Rectal smooth muscle tissue (tissue), 1 donor: ENCODE results near the gene SATB1.

Experiments used
- H3K27ac ChIP-seq: one replicate; pipeline ENCODE4 v1.7.0; 2013; ENCODE audit warnings: low read depth, low read length, inconsistent platforms
- H3K27me3 ChIP-seq: one replicate; pipeline ENCODE4 v1.7.0; 2013; ENCODE audit warnings: low read length; ENCODE audit not compliant: control insufficient read depth, insufficient read depth
- H3K36me3 ChIP-seq: one replicate; pipeline ENCODE4 v1.7.0; 2013; ENCODE audit warnings: low read length; ENCODE audit not compliant: control insufficient read depth, insufficient read depth
- H3K4me1 ChIP-seq: one replicate; pipeline ENCODE4 v1.7.0; 2013; ENCODE audit warnings: low read length; ENCODE audit not compliant: control insufficient read depth, insufficient read depth
- H3K4me3 ChIP-seq: one replicate; pipeline ENCODE4 v1.7.0; 2013; ENCODE audit warnings: low read length
- H3K9ac ChIP-seq: one replicate; pipeline ENCODE4 v1.7.0; 2013; ENCODE audit warnings: low read length

SATB1 gene

DNA sequence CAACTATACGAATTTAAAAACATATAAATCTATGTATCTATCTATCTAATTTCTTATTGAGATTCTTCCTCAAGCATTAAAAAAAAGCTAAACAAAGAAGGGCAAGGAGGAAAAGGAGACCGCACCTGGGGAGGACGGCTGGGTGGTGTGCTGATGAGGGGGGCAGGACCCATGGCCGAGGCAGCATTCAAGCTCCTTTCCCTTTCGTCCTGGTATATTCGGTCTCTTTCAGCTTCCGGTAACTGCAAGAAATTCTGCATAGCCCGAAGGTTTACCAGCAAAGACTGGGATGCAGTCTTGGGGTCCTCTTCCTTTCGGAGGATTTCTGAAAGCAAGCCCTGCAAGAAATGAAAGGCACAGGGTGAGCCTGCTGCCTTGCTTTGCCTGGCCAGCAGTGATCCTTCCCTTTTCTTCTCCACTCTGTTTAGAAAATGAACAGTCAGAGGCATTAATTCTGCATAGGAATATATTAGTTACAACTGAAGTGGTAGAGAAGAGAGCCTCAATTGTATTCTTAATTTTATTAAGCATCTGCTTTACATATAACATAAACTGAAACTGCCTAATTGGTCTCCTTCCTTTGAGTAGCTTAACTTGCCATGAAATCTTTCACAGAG is 38.8 kb downstream of the SATB1 start:
- Histone ChIP-seq H3K27ac (no peak overlapping the region), H3K36me3 (peaks cover 3% of the 10 kb centered on the region), H3K4me1 (no peaks in the 10 kb centered on the region), H3K9ac (no peak overlapping the region), H3K27me3 (no peaks in the 10 kb centered on the region), H3K4me3 (no peak overlapping the region)

DNA sequence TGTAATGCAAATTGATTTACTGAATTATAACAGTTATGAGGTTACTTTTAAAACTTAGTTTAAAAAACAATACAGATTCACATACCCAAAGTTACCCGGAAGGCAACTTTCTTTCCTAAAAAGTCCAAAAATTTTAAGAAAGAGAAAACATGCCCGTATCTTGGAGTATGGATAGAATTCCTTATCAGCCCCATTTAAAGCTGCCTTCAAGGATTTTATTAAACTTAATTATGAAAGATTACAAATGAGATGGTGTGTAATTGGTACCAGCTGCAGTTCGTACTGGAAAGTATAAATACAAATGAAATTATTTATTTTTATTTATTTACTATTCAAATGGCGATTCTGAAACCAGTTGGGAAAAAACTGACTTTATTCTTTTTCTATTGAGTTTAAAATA is 39.4 kb downstream of the SATB1 start:
- Histone ChIP-seq H3K9ac (no peak overlapping the region), H3K27ac (no peak overlapping the region), H3K36me3 (peaks cover 3% of the 10 kb centered on the region), H3K4me1 (no peaks in the 10 kb centered on the region), H3K27me3 (no peaks in the 10 kb centered on the region), H3K4me3 (no peak overlapping the region)

DNA sequence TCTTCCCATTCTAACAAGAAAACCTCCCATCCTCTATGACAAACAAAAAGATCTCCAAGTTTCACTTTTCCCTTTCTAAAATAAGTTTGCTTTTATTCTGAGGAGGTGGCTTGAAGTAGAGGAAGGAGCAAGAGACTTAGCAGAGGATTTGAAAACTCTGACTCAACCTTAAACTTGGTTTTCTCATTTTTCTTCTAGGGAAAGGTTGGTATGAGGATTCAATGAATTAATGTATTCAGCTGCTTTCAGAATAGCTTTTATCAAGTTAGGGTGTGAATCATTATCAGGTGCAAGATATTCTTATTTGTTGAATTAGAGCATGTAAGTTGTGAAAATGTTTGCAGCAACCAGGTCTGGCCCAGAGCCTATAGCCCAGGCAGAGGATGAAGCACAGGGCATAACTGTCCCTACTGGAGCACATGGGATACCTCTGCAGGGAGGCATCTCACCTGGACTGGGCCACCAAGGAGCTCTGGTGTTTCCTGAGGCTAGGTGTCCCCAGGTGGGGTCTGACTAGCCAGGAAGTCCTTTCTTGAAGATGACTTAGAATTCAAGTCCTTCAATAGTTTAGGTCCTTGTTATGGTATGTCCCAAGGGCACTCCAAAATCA is 42.3 kb downstream of the SATB1 start:
- Histone ChIP-seq H3K4me3 (no peak overlapping the region), H3K27ac (no peak overlapping the region), H3K4me1 (no peaks in the 10 kb centered on the region), H3K9ac (no peak overlapping the region), H3K36me3 (peaks cover 3% of the 10 kb centered on the region), H3K27me3 (no peaks in the 10 kb centered on the region)

DNA sequence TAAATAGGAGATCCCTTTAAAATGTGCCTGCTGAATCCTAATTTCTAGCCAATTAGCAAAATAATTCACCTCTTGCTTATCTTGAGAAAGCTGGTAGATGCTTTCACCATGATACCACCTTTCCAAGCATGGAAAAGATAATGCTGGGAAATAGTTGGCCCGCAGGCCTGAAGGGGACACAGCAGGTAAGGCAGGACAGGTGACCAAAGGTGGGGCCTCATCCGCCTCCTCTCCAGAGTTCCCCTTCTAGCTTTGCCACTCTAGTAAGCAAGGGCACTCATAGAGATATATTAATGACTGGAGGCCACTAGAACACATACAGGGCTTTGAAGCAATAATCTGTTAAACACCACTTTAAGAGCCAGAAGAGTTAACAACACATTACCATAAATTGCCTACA is 45.5 kb downstream of the SATB1 start:
- Histone ChIP-seq H3K27me3 (no peaks in the 10 kb centered on the region), H3K36me3 (no peaks in the 10 kb centered on the region), H3K4me1 (peaks cover 2% of the 10 kb centered on the region), H3K4me3 (no peak overlapping the region), H3K27ac (no peak overlapping the region), H3K9ac (no peak overlapping the region)

DNA sequence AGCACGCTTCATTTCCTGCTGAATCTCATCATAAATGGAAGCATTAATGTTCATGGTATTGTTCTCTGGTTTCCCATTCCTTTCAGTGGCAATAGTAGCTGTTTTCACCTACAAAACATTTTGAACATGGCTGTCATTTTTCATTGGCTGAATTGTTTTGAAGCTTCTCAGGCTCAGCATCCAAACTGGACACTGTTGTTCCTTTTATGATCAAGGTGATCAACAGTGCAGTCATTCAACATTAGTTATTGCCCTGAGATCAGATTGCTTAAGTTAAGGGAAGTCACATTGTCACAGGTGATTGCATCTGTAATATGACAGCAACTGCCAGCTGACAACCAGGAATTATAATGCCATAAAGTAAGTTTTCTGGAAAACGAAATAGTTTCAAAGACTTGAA is 46.9 kb downstream of the SATB1 start:
- H3K4me1 ChIP-seq = peaks cover 2% of the 10 kb centered on the region
- H3K36me3 ChIP-seq = no peaks in the 10 kb centered on the region
- no peak overlapping the region for H3K27ac ChIP-seq
- H3K9ac ChIP-seq = no peak overlapping the region
- no peaks in the 10 kb centered on the region for H3K27me3 ChIP-seq
- no peak overlapping the region for H3K4me3 ChIP-seq

DNA sequence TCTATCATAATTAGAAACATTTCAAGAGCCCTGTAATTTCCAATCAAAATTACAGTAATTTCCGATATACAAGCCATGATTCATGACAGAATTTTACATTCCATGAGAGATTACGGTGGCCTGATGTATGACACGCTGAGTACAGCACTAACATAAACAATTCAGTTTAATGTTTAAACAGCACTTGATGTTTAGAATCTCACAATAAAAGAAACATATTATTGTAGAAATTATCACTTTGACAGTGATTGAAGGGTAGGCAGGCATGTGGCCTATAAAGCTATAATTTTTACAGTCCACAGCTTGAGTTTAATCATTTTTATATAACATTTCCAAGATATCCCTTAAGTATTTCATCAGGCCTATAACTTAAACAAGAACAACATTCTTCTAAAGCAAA is 48.5 kb downstream of the SATB1 start:
- Histone ChIP-seq H3K27me3 (no peaks in the 10 kb centered on the region), H3K27ac (no peak overlapping the region), H3K4me3 (no peak overlapping the region), H3K36me3 (no peaks in the 10 kb centered on the region), H3K9ac (no peak overlapping the region), H3K4me1 (peaks cover 2% of the 10 kb centered on the region)

DNA sequence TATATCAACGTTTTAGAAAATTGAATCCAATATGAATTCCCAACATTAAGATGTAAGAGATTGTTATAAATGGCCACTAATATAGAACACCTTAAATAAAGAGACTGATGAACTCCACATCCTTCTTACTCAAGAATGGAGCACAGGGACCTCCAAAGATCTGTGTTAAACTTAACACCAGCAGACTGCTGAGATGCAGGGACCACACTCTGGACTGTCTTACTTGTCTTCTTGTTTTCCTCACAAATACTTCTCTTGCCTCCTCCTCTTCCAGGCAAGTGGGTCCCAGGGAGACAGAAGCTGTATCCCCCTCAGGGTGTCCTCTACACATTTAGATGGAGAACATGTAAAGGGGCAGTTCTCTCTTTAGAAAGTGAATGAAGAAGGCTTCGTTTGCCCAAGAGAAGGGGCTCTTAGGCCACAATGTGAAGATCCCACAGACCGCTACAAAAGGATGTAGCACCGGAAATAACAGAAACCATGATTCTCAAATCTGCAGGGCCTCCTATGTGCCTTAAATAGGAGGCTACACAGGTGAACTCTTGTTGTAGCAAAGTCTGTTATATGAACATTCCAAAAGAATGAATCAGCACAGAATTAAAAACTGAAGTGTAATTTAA is 52.2 kb downstream of the SATB1 start:
- no peaks in the 10 kb centered on the region for H3K27me3 ChIP-seq
- H3K4me1 ChIP-seq = peaks cover 2% of the 10 kb centered on the region
- no peak overlapping the region for H3K27ac ChIP-seq
- H3K4me3 ChIP-seq = no peak overlapping the region
- H3K36me3 ChIP-seq = peaks cover 2% of the 10 kb centered on the region
- no peak overlapping the region for H3K9ac ChIP-seq

DNA sequence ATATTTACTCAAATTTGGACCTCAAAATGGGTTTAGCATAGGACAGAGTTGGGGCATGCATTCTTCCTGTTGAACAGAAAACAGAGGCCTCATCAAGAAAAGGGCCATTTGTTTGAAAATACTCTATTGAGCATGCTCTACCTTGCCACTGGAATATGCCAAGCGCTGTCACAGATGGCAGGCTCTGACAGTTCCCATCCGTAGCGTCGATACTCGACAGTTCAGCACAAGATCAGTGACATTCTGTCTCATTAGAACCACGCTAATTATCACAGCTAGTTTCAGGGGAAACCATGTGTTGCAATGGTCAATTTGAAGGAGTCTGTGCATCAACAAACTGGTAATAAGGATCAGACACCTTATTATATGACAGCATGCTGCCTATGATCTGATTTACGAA is 54.5 kb downstream of the SATB1 start:
- Histone ChIP-seq H3K27ac (no peak overlapping the region), H3K4me3 (no peak overlapping the region), H3K4me1 (no peaks in the 10 kb centered on the region), H3K36me3 (peaks cover 2% of the 10 kb centered on the region), H3K9ac (no peak overlapping the region), H3K27me3 (no peaks in the 10 kb centered on the region)

DNA sequence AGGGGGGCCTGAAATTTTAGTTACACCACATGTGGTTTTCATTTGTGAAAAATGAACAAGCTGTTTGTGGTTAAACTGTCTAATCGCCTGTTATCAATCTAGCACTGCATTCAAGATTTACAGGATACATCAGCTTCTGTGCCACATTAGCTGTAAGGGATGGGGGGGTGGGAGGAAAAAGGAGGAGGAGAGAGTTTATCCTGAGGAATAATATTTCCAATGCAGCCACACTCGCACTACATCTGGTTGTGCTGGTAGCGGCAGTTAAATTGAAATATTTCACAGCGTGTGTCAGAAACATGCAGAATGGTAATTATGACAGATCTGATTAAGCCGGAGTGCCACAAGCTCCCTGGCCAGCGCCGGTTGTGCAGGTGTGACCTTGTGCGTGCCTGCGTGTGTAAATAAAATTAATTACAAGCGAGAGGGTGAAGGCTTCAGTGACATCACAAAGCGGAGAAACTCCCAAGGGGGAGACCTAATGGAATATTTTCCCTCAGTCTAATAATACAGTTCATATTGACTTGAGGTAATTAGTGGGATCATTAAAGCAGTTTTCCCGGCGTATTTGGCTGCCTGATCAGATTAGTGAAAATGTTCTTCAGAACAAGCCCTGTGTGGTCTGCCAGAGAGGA is 55.5 kb downstream of the SATB1 start:
- H3K4me1 ChIP-seq = no peaks in the 10 kb centered on the region
- H3K9ac ChIP-seq = no peak overlapping the region
- no peak overlapping the region for H3K4me3 ChIP-seq
- no peaks in the 10 kb centered on the region for H3K27me3 ChIP-seq
- H3K27ac ChIP-seq = no peak overlapping the region
- peaks cover 2% of the 10 kb centered on the region for H3K36me3 ChIP-seq

DNA sequence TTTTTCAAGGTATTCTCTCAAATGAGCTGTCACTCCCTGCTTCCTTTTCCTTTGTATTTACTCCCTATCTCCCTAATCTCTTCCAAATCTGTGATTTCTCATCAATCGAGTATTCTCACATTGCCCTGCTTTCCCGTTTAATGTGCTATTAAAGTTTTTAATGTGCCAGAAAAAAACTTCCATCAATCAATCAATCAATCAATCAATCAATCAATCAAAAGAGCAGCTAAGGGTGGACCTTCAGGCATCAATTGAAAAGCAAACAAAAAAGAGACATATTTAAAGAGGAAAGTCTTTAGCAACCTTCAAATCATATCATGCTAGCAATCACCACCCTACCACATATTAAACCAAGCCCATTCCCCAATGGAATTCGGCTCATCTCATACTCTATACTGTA is 58.9 kb downstream of the SATB1 start:
- Histone ChIP-seq H3K4me3 (no peak overlapping the region), H3K4me1 (no peaks in the 10 kb centered on the region), H3K36me3 (peaks cover 2% of the 10 kb centered on the region)

DNA sequence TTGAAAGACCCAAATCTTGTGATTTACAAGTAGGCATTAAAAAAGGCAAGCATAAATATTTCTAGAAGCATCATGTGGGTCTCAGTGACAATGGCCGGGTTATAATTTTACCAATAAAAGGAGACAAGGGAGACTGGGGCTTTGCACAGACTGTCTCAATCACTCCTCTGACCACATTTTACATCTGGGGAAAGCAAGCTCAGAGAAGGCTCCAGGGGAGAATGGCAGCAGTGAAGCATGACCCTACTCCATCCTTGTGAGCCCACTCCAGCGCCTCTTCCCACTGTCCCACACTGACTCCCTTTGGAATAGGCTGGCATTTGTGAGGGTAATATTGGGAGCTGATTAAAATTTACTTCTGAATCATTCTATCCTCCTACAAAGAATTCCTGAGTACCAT is 61.8 kb downstream of the SATB1 start:
- Histone ChIP-seq H3K27me3 (no peaks in the 10 kb centered on the region), H3K4me1 (no peaks in the 10 kb centered on the region), H3K4me3 (no peak overlapping the region), H3K9ac (no peak overlapping the region), H3K36me3 (no peaks in the 10 kb centered on the region), H3K27ac (no peak overlapping the region)

More for the DNA sequence above, 58.9 kb downstream of the SATB1 start:
- H3K9ac ChIP-seq = no peak overlapping the region
- H3K27me3 ChIP-seq = no peaks in the 10 kb centered on the region
- no peak overlapping the region for H3K27ac ChIP-seq

DNA sequence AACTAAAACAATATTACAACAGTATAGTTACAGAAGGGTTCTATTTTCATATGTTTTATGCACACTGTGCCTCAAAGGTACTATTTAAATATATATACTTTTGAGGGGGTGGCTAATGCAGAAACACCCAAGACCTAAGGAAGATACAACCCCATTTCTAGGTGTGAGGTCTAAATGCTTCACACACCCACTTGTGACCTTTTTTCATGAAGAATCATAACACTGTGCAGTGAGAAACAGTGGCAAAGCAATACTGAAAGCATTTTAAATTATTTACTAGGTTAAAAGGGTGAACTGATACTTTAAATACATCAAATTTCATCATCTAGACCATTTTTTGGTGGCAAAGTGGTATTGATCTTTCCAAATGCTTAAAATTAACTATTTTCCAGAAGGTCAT is 67.4 kb downstream of the SATB1 start:
- Histone ChIP-seq H3K4me3 (no peak overlapping the region), H3K27ac (no peak overlapping the region), H3K9ac (no peak overlapping the region), H3K27me3 (no peaks in the 10 kb centered on the region), H3K36me3 (no peaks in the 10 kb centered on the region), H3K4me1 (peaks cover 3% of the 10 kb centered on the region)
